Astrocyte (in vitro differentiated cells and primary cell): ENCODE measurements around the gene TMEM94. TPM values are rescaled to one million over a fixed set of nuclear protein-coding genes. Genes with fewer than 3 reads are reported as not detected.

Experiments used
- DNase-seq: peaks from one replicate; pipeline ENCODE4 v3.0.0-alpha.2; 2010; ENCODE audit warnings: low read depth
- FAIRE-seq: peaks from 2 replicates; lab custom pipeline; 2011; peaks lifted over from hg19 to GRCh38; lab: Jason Lieb, UNC
- H2AFZ ChIP-seq: 2 replicates; pipeline ENCODE4 v1.6.0; 2012; ENCODE audit warnings: low read depth, low read length, inconsistent platforms
- H3K27ac ChIP-seq: 2 replicates; pipeline ENCODE4 v1.5.1; 2011; ENCODE audit warnings: low read depth, low read length, inconsistent platforms
- H3K27me3 ChIP-seq: 2 replicates; pipeline ENCODE4 v1.6.0; 2011; ENCODE audit warnings: low read length, inconsistent platforms; ENCODE audit not compliant: insufficient read depth
- H3K36me3 ChIP-seq: 2 replicates; pipeline ENCODE4 v1.5.1; 2011; ENCODE audit warnings: low read length, inconsistent platforms; ENCODE audit not compliant: insufficient read depth
- H3K4me1 ChIP-seq: 2 replicates; pipeline ENCODE4 v1.5.1; 2011; ENCODE audit warnings: low read length, inconsistent platforms; ENCODE audit not compliant: insufficient read depth
- H3K4me2 ChIP-seq: 2 replicates; pipeline ENCODE4 v1.6.0; 2012; ENCODE audit warnings: low read length, inconsistent platforms
- H3K4me3 ChIP-seq: 2 replicates; pipeline ENCODE4 v1.5.1; 2011; ENCODE audit warnings: low read depth, mild to moderate bottlenecking, low read length, inconsistent platforms; ENCODE audit not compliant: insufficient read depth
- H3K79me2 ChIP-seq: 2 replicates; pipeline ENCODE4 v1.6.0; 2012; ENCODE audit warnings: mild to moderate bottlenecking, low read length, inconsistent platforms; ENCODE audit not compliant: insufficient read depth
- H3K9ac ChIP-seq: 2 replicates; pipeline ENCODE4 v1.6.0; 2012; ENCODE audit warnings: mild to moderate bottlenecking, low read length, inconsistent platforms
- H3K9me3 ChIP-seq: 2 replicates; pipeline ENCODE4 v1.5.1; 2012; ENCODE audit warnings: low read depth, mild to moderate bottlenecking, low read length, inconsistent platforms; ENCODE audit not compliant: insufficient read depth
- H4K20me1 ChIP-seq: 2 replicates; pipeline ENCODE4 v1.6.0; 2012; ENCODE audit warnings: low read length, inconsistent platforms; ENCODE audit not compliant: insufficient read depth
- H3K27ac Mint-ChIP-seq: one replicate; pipeline ENCODE4 v1.8.0; 2021; ENCODE audit warnings: mild to moderate bottlenecking, mixed read lengths; ENCODE audit not compliant: unreplicated experiment
- H3K27me3 Mint-ChIP-seq: one replicate; pipeline ENCODE4 v1.8.0; 2021; ENCODE audit warnings: low read depth, mixed read lengths; ENCODE audit not compliant: unreplicated experiment
- H3K36me3 Mint-ChIP-seq: one replicate; pipeline ENCODE4 v1.8.0; 2021; ENCODE audit warnings: low read depth, mixed read lengths; ENCODE audit not compliant: unreplicated experiment
- H3K4me1 Mint-ChIP-seq: one replicate; pipeline ENCODE4 v1.8.0; 2021; ENCODE audit warnings: low read depth, mixed read lengths; ENCODE audit not compliant: unreplicated experiment
- H3K4me3 Mint-ChIP-seq: one replicate; pipeline ENCODE4 v1.8.0; 2021; ENCODE audit warnings: mild to moderate bottlenecking, moderate library complexity, mixed read lengths; ENCODE audit not compliant: unreplicated experiment
- H3K9me3 Mint-ChIP-seq: one replicate; pipeline ENCODE4 v1.8.0; 2021; ENCODE audit warnings: mild to moderate bottlenecking, mixed read lengths; ENCODE audit not compliant: unreplicated experiment
- EZH2 ChIP-seq: IDR thresholded peaks from 2 replicates; pipeline ENCODE4 v1.6.1; 2012; ENCODE audit warnings: mild to moderate bottlenecking, low read length, inconsistent platforms; ENCODE audit not compliant: insufficient read depth
- total RNA-seq: library from RNA; stranded (reverse); gene quantifications from 2 replicates; pipeline ENCODE4 v1.2.1, GENCODE V29; 2021
- TF ChIP-seq, protein P1 (sequence below): IDR thresholded peaks from 2 replicates; pipeline ENCODE4 v1.5.1; 2011; ENCODE audit warnings: low read depth, mild to moderate bottlenecking, inconsistent platforms, low read length, moderate library complexity; ENCODE audit not compliant: insufficient read depth

The TMEM94 gene
- total RNA-seq, 1 donor from 2014 or later: 52.4 TPM

- Mint-ChIP-seq H3K27ac (no peak overlapping the region), H3K4me3 (no peak overlapping the region), H3K9me3 (no peaks in the 10 kb centered on the region), H3K27me3 (peaks cover 8% of the 10 kb centered on the region), H3K4me1 (peaks cover 3% of the 10 kb centered on the region), H3K36me3 (peaks cover 1% of the 10 kb centered on the region)
- no peak overlapping the region for H3K27ac ChIP-seq
- no peaks in the 10 kb centered on the region for H3K79me2 ChIP-seq
- H3K4me3 ChIP-seq: no peak overlapping the region
- no peak for FAIRE-seq
- H4K20me1 ChIP-seq: no peaks in the 10 kb centered on the region
- no peak for DNase-seq
- H2AFZ ChIP-seq: no peak overlapping the region
- H3K36me3 ChIP-seq: no peaks in the 10 kb centered on the region
- no peaks in the 10 kb centered on the region for H3K4me1 ChIP-seq
- no peaks in the 10 kb centered on the region for H3K9me3 ChIP-seq
- TF ChIP-seq EZH2: no peak
- TF ChIP-seq, protein P1, sequence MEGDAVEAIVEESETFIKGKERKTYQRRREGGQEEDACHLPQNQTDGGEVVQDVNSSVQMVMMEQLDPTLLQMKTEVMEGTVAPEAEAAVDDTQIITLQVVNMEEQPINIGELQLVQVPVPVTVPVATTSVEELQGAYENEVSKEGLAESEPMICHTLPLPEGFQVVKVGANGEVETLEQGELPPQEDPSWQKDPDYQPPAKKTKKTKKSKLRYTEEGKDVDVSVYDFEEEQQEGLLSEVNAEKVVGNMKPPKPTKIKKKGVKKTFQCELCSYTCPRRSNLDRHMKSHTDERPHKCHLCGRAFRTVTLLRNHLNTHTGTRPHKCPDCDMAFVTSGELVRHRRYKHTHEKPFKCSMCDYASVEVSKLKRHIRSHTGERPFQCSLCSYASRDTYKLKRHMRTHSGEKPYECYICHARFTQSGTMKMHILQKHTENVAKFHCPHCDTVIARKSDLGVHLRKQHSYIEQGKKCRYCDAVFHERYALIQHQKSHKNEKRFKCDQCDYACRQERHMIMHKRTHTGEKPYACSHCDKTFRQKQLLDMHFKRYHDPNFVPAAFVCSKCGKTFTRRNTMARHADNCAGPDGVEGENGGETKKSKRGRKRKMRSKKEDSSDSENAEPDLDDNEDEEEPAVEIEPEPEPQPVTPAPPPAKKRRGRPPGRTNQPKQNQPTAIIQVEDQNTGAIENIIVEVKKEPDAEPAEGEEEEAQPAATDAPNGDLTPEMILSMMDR: no peak
- no peaks in the 10 kb centered on the region for H3K27me3 ChIP-seq
- no peak overlapping the region for H3K4me2 ChIP-seq
- no peak overlapping the region for H3K9ac ChIP-seq
These were observed 83.7 kb downstream of the TMEM94 start for GRCh38 chr17:75539967-75540729.

DNA sequence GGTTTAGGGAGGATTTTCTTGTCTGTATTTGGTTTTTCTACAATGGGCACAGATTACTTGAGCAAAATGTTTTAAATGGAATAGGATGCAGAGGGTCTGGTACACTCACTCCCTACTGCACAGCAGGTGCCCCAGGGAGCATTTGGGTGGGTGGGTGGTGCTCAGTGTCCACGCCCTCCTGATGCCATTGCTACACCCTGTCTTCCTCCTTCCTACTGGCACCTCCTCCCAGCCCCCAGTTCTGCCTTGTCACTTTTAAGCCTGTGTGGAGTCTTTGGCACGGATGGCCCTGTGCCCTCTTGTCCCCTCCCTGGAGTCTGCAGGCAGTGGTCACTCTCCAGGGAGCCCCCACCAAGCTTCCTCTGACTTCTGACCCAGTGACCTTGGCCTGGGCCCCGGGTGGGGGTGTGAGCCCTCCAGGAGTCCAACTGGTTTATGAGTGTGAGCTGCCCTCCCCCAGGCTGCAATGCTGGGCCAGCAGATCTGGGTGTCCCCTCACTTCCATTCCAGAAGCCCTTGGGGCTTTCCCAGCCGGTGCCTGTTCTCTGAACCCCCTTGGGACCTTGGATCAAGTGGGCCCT lies 84.6 kb downstream of the TMEM94 start:
- Histone ChIP-seq H3K4me2 (no peak overlapping the region), H4K20me1 (no peaks in the 10 kb centered on the region), H3K4me1 (no peaks in the 10 kb centered on the region), H3K4me3 (no peak overlapping the region), H3K79me2 (no peaks in the 10 kb centered on the region), H3K9me3 (no peaks in the 10 kb centered on the region), H3K9ac (no peak overlapping the region), H2AFZ (no peak overlapping the region), H3K27me3 (no peaks in the 10 kb centered on the region), H3K27ac (no peak overlapping the region), H3K36me3 (no peaks in the 10 kb centered on the region)
- TF ChIP-seq, protein P1: no peak
- TF ChIP-seq EZH2: no peak
- peaks cover 8% of the 10 kb centered on the region for H3K27me3 Mint-ChIP-seq
- peaks cover 3% of the 10 kb centered on the region for H3K4me1 Mint-ChIP-seq
- FAIRE-seq (no peak), DNase-seq (no peak)
- no peaks in the 10 kb centered on the region for H3K36me3 Mint-ChIP-seq
- H3K4me3 Mint-ChIP-seq: no peak overlapping the region
- no peaks in the 10 kb centered on the region for H3K9me3 Mint-ChIP-seq
- H3K27ac Mint-ChIP-seq: no peak overlapping the region

DNA sequence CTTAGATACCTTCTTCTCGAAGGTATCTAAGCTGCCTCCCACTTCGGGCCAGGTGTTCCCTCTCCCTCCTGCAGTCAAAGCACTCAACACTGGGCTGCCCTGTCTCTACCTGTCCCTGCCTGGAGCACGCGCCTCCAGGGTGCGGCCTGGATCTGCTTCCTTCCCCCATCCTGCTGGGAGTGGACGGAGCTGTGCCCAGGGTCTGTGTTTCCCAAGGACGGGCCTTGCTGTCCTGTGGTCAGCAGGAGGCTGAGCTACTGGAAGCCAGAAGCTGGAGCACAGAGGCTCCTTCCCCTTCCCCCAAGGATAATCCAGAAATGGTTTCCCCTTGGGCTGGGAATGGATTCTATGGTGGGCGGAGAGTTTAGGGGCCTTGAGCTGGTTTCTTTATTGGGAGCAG lies 85.8 kb downstream of the TMEM94 start:
- no peaks in the 10 kb centered on the region for H3K4me1 ChIP-seq
- no peak for FAIRE-seq
- no peak overlapping the region for H3K27ac Mint-ChIP-seq
- no peak overlapping the region for H3K4me2 ChIP-seq
- no peaks in the 10 kb centered on the region for H3K36me3 Mint-ChIP-seq
- no peak for DNase-seq
- no peaks in the 10 kb centered on the region for H3K79me2 ChIP-seq
- H3K9me3 ChIP-seq: no peaks in the 10 kb centered on the region
- no peaks in the 10 kb centered on the region for H3K36me3 ChIP-seq
- no peaks in the 10 kb centered on the region for H3K9me3 Mint-ChIP-seq
- no peak overlapping the region for H3K27ac ChIP-seq
- peaks cover 8% of the 10 kb centered on the region for H3K27me3 Mint-ChIP-seq
- peaks cover 3% of the 10 kb centered on the region for H3K27me3 ChIP-seq
- H4K20me1 ChIP-seq: no peaks in the 10 kb centered on the region
- H3K4me1 Mint-ChIP-seq: peaks cover 3% of the 10 kb centered on the region
- H2AFZ ChIP-seq: no peak overlapping the region
- no peak overlapping the region for H3K9ac ChIP-seq
- H3K4me3 Mint-ChIP-seq: peak overlapping the region; percentile 60
- TF ChIP-seq, protein P1: no peak
- no peak for TF ChIP-seq EZH2
- no peak overlapping the region for H3K4me3 ChIP-seq
